ENCODE data around the gene FBXL20.
A peak's percentile ranks its signal among the peaks of the same experiment; 100 is the strongest.

Gene FBXL20

DNA sequence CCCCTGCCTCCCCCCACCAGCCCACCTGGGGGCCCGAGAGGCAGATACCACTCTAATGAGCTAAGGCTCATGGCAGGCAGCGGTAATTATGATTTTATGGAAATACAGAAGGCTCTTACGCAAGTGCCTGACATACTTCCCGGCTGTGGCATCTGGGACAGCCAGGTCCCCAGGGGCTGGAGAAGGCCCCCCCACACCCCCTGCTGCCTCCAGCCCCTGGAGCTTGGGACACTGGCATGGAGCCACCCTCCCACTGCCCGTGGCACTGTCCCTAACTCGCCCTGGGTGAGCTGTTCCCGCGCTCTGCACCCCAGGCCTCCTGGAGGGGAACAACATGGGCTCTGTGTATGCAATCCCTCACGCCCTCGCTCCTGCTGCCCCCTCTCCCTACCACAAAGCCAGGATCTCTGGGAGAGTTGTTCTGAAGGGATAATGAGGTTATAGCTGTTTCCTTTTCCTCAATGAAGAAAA, 170.3 kb downstream of the FBXL20 start:
- H3K4me1 Mint-ChIP-seq (ENCODE audit: low read depth): peaks cover 21% of the 10 kb centered on the region
- intact Hi-C loops (cut with micrococcal nuclease): loop anchor here (10.0 kb wide), 1 partner anchor 156 kb away; no protein-coding TSS in a partner anchor
- no peaks in the 10 kb centered on the region for H3K9me3 Mint-ChIP-seq
- H3K4me3 Mint-ChIP-seq: no peak overlapping the region
- no peaks in the 10 kb centered on the region for H3K36me3 Mint-ChIP-seq (ENCODE audit: low read depth)
- peaks cover 59% of the 10 kb centered on the region for H3K27me3 Mint-ChIP-seq
- H3K27ac Mint-ChIP-seq: no peak overlapping the region

DNA sequence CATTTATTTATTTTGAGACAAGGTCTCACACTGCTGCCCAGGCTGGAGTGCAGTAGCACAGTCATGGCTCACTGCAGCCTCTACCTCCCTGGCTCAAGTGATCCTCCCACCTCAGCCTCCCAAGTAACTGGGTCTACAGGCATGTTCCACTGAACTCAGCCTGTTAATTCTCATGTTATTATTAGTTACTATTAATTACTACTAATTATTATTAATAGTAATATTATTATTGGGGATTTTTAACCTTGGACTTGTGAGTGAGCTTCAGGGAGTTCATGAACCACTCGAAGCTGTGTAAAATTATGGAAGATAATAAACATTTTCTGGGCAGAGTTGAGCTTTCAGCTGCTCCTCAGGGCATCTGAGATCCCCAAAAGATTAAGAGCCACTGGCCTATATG, 171.1 kb downstream of the FBXL20 start:
- peaks cover 64% of the 10 kb centered on the region for H3K27me3 Mint-ChIP-seq
- no peak overlapping the region for H3K27ac Mint-ChIP-seq
- intact Hi-C loops (cut with micrococcal nuclease): loop anchor here (10.0 kb wide), 1 partner anchor 156 kb away; no protein-coding TSS in a partner anchor

DNA sequence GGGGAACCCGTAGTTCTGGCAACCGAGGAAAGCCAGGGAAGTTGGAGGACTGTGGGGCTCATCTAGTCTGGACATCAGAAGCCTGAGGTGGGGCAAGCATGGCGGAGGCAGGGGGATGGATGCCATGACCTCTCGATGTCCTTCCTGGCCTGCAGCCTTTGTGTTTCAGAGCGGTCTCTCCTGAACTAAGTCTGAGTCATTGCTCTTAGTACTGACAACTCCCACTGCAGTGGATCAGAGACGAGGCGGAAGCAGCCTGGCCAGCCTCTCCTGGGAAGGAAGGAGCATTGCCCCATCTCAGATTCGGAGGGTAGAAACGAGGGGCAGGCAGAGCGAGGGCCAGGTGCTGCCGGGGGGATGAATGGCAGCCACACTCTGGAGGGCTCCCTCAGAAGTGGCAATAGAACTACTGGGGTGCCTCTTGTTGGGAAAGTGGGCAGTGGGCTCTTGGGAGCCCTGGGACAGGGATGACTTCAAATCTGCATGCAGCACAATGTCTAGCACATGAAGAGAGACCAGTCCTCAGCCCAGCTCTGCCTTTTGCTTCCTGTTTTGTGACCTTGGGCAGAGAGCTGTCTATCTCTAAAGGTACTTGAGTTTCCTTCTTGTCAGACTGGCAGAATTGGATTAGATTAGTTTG, 172.0 kb downstream of the FBXL20 start:
- intact Hi-C loops (cut with micrococcal nuclease): no loop called here
- Mint-ChIP-seq H3K9me3 (no peaks in the 10 kb centered on the region), H3K27me3 (peaks cover 74% of the 10 kb centered on the region), H3K4me3 (no peak overlapping the region), H3K4me1 (ENCODE audit: low read depth) (peaks cover 35% of the 10 kb centered on the region), H3K36me3 (ENCODE audit: low read depth) (no peaks in the 10 kb centered on the region), H3K27ac (no peak overlapping the region)

More for the DNA sequence above, 171.1 kb downstream of the FBXL20 start:
- H3K9me3 Mint-ChIP-seq: no peaks in the 10 kb centered on the region
- no peaks in the 10 kb centered on the region for H3K36me3 Mint-ChIP-seq (ENCODE audit: low read depth)
- no peak overlapping the region for H3K4me3 Mint-ChIP-seq
- H3K4me1 Mint-ChIP-seq (ENCODE audit: low read depth): peaks cover 26% of the 10 kb centered on the region

GRCh38 chr17:39227364-39227919, 174.0 kb downstream of the FBXL20 start:
- peaks cover 39% of the 10 kb centered on the region for H3K4me1 Mint-ChIP-seq (ENCODE audit: low read depth)
- no peak overlapping the region for H3K4me3 Mint-ChIP-seq
- H3K27ac Mint-ChIP-seq: no peak overlapping the region
- H3K9me3 Mint-ChIP-seq: no peaks in the 10 kb centered on the region
- H3K36me3 Mint-ChIP-seq (ENCODE audit: low read depth): no peaks in the 10 kb centered on the region
- H3K27me3 Mint-ChIP-seq: peaks cover 91% of the 10 kb centered on the region
- intact Hi-C loops (cut with micrococcal nuclease): no loop called here

- H3K27me3 Mint-ChIP-seq: peaks cover 86% of the 10 kb centered on the region
- no peak overlapping the region for H3K27ac Mint-ChIP-seq
- peak overlapping the region; percentile 68 for H3K4me3 Mint-ChIP-seq
- peaks cover 28% of the 10 kb centered on the region for H3K4me1 Mint-ChIP-seq (ENCODE audit: low read depth)
- no peaks in the 10 kb centered on the region for H3K36me3 Mint-ChIP-seq (ENCODE audit: low read depth)
- intact Hi-C loops (cut with micrococcal nuclease): no loop called here
- H3K9me3 Mint-ChIP-seq: no peaks in the 10 kb centered on the region
Measured at GRCh38 chr17:39225959-39226683, 175.3 kb downstream of the FBXL20 start.

GRCh38 chr17:39225308-39225958, 176.0 kb downstream of the FBXL20 start, which contains the start of gene STAC2:
STAC2 (minus strand) TSS chr17:39225945; CDS start chr17:39225502, 443 bp downstream.
- H3K4me3 Mint-ChIP-seq: peak within 1 kb of the TSS; percentile 68
- no peaks in the 10 kb centered on the region for H3K9me3 Mint-ChIP-seq
- no peaks in the 10 kb centered on the region for H3K36me3 Mint-ChIP-seq (ENCODE audit: low read depth)
- no peak within 1 kb of the TSS for H3K27ac Mint-ChIP-seq
- peaks cover 79% of the 10 kb centered on the region for H3K27me3 Mint-ChIP-seq
- peaks cover 28% of the 10 kb centered on the region for H3K4me1 Mint-ChIP-seq (ENCODE audit: low read depth)
- intact Hi-C loops (cut with micrococcal nuclease): no loop called here

DNA sequence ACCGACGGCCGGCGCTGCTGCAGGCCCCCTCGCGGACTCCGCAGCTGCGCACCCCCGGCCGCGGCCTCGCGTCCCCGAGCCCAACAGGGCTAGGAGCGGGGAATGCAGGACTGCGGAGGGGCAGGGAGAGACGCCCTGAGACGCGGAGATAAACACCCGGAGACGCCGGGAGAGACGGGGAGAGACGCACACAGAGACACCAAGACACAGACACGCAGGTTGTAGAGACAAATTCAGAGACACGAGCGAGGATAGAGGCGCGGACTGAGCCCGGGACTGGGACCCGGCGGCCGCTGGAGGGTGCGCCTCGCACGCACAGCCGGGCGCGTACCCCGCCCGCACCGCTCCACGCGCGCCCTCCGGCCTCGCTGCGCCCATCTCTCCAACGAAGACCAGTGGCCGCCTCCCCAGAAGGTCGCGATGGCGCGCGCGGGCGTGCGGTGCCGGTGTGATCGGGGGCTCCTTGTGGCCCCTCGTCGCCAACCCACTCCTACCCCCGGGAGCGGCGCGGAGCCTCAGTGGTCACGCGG, 176.6 kb downstream of the FBXL20 start:
- H3K4me1 Mint-ChIP-seq (ENCODE audit: low read depth): peaks cover 28% of the 10 kb centered on the region
- intact Hi-C loops (cut with micrococcal nuclease): no loop called here
- H3K9me3 Mint-ChIP-seq: no peaks in the 10 kb centered on the region
- peaks cover 82% of the 10 kb centered on the region for H3K27me3 Mint-ChIP-seq
- H3K4me3 Mint-ChIP-seq: peak overlapping the region; percentile 65
- H3K27ac Mint-ChIP-seq: no peak overlapping the region
- H3K36me3 Mint-ChIP-seq (ENCODE audit: low read depth): no peaks in the 10 kb centered on the region

- H3K36me3 Mint-ChIP-seq (ENCODE audit: low read depth): no peaks in the 10 kb centered on the region
- H3K9me3 Mint-ChIP-seq: no peaks in the 10 kb centered on the region
- intact Hi-C loops (cut with micrococcal nuclease): no loop called here
- peaks cover 22% of the 10 kb centered on the region for H3K4me1 Mint-ChIP-seq (ENCODE audit: low read depth)
- H3K27ac Mint-ChIP-seq: no peak overlapping the region
- no peak overlapping the region for H3K4me3 Mint-ChIP-seq
- H3K27me3 Mint-ChIP-seq: peaks cover 82% of the 10 kb centered on the region
Measured at GRCh38 chr17:39223907-39224777, 177.3 kb downstream of the FBXL20 start.

DNA sequence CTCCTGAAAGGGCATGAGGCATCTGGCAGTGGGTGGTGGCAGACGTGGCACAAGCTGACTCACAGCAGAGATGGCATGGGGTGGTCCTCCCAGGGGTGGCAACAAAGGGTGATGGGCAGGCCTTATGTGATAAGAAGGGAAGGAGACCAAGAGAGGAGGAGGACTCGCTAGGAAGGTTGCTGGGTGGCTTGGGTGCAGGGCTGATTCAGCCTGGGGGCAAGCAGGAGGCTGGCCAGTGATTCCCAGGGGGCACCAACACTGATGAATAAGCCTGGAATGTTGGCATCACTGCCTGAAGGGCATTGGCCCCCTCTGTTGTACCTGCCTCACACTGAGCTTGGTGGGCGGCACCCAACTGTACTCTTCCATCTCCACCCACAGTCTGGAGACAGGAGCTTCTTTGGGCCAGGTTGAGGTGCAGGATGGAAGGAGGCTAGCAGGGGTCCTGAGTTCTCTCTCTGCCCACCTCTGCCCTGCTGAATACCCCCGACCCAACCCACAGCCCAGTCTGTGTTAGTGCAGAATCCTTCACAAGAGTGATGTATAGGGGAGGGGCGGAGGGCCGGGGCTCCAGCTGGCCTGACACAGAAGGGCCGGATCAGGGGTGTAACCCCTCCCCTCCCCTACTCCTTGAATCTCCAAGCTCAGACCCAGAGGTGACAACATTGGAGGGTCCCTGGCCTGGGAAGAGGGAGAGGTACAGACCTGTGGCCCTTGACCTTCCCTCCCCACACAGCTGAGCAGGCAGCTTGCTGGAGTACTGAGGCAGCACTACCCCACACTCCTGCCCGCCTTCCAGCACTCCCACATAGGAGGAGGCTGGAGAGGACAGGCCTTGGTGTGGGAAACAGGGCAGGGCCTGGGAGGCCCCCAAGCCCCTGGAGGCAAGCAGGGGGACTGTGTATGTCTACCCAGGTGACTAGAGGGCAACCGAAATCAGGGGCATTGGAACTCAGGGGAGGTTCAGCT, 178.3 kb downstream of the FBXL20 start:
- intact Hi-C loops (cut with micrococcal nuclease): no loop called here
- no peaks in the 10 kb centered on the region for H3K9me3 Mint-ChIP-seq
- H3K27me3 Mint-ChIP-seq: peaks cover 81% of the 10 kb centered on the region
- H3K4me3 Mint-ChIP-seq: no peak overlapping the region
- H3K27ac Mint-ChIP-seq: no peak overlapping the region
- no peaks in the 10 kb centered on the region for H3K36me3 Mint-ChIP-seq (ENCODE audit: low read depth)
- peaks cover 22% of the 10 kb centered on the region for H3K4me1 Mint-ChIP-seq (ENCODE audit: low read depth)

- Mint-ChIP-seq H3K27me3 (peaks cover 80% of the 10 kb centered on the region), H3K4me1 (ENCODE audit: low read depth) (peaks cover 26% of the 10 kb centered on the region), H3K9me3 (no peaks in the 10 kb centered on the region), H3K36me3 (ENCODE audit: low read depth) (no peaks in the 10 kb centered on the region), H3K4me3 (no peak overlapping the region), H3K27ac (no peak overlapping the region)
- intact Hi-C loops (cut with micrococcal nuclease): no loop called here
Measured at GRCh38 chr17:39222151-39222550, 179.3 kb downstream of the FBXL20 start.

GRCh38 chr17:39221572-39221971, 179.9 kb downstream of the FBXL20 start:
- Mint-ChIP-seq H3K4me1 (ENCODE audit: low read depth) (peaks cover 26% of the 10 kb centered on the region), H3K36me3 (ENCODE audit: low read depth) (no peaks in the 10 kb centered on the region), H3K9me3 (no peaks in the 10 kb centered on the region), H3K4me3 (no peak overlapping the region), H3K27ac (no peak overlapping the region), H3K27me3 (peaks cover 80% of the 10 kb centered on the region)
- intact Hi-C loops (cut with micrococcal nuclease): no loop called here

- Mint-ChIP-seq H3K27me3 (peaks cover 79% of the 10 kb centered on the region), H3K27ac (no peak overlapping the region), H3K36me3 (ENCODE audit: low read depth) (no peaks in the 10 kb centered on the region), H3K4me3 (no peak overlapping the region), H3K4me1 (ENCODE audit: low read depth) (peaks cover 12% of the 10 kb centered on the region), H3K9me3 (no peaks in the 10 kb centered on the region)
- intact Hi-C loops (cut with micrococcal nuclease): no loop called here
Measured at GRCh38 chr17:39219647-39220154, 181.7 kb downstream of the FBXL20 start.
